GM12872 (cell line): Measurements from ENCODE around the gene SCAF4.

Source experiments
- CTCF ChIP-seq: IDR thresholded peaks from 3 replicates; pipeline ENCODE4 v1.5.1; 2011; ENCODE audit warnings: low read depth, mild to moderate bottlenecking, low read length, moderate library complexity; ENCODE audit not compliant: insufficient read depth

Gene SCAF4

GRCh38 chr21:31733551-31734149 is 1.7 kb upstream of the SCAF4 start:
- no peak for TF ChIP-seq CTCF

DNA sequence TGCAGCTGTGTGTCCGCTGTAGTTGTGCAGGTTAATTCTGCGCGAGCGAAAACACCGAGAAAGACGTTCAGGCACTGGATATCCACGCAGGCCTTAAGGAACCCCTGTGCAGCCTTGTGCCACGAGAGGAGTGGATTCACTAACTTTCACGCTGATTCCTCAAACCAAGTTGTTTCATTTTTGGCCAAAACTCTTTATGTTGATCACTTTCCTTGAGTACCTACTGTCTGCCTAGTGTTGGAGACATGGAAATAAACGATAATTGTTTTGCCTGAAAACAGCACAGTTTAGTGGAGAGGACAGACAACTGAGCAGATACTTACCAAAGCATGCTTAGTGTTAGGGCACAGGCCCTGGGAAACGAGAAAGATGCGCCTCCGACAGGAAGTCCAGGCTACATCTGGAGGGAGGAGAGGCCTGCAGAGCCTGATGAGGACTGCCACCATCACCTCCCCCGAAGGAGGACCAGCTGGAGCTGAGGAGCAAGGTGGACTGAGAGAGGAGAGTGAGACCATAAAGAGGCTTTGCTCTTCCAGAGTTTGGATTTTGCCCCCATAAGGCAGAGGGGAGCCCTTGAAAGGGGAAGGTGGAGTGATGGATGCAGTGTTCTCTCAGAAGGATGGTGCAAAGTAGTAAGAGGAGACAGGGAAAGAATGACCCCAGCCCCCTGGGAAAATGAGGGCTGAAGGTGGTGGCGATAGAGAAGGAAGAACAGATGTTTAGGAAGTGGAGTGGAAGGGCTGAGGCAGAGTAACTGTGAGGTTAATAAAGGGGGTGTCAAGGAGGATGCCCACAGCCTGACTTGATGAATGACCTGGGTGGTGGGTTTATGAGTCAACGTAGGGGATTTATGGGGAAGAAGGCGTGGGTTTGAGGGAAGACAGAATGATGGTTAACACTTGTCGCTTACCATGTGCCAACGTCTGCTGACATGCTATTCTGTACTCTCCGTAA is 956 bp upstream of the SCAF4 start:
- TF ChIP-seq CTCF, result no peak

DNA sequence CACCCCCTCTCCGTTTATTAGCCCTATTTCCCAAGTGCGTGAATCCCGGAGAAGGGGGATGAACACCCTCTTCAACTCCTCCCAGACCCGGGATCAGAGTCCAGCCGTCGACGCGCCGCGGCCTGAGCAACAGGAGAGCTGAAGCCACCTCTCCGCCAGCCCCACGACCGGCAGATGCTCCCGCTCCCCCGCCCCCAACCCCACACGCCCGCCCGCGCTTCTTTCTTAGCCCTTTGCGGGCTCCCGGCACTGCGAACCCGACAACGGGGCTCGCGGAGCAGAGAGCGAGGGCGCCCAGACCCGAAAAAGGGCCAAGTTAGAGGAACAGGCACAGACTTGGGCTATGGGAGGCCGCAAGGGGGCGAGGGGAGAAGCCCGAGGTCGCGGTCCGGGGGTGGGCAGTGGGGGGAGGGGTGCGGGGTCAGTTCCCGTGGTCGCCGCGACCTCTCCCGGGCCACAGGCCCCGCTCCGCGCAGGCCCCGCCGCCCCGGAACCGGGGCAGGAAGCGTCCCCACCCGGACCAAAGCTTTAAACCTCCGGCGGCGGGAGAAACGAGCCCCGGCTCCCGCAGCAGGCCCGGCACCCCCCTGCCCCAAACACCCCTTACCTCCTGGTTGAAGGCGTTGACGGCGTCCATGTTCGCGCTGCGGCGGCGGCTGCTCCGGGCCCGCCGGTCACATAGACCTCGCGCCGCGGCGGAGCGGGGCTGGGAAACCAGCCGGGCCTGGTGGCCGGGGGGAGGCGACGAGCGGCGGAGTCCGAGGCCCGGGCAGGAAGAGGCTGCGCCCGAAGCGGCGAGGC is 662 bp downstream of the SCAF4 start:
- peak; percentile 33; the same call in 1 of the 3 replicates for TF ChIP-seq CTCF

DNA sequence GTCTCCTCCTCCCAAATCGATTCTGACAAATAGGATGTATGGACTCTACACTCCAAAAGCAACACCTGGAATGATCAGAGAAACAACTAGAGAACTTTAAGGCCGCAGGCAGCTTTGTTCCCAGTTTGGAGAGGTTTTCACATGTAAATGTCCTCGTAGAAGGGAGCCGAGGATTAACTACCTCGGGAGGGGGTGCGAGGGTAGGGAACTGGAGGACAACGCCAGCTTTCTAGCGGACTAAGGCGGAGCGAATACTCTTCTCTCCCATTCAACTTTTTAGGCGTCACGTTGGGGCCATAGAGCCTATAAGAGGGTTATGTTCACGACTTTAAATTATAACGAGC is 1.2 kb downstream of the SCAF4 start:
- TF ChIP-seq CTCF, result no peak

DNA sequence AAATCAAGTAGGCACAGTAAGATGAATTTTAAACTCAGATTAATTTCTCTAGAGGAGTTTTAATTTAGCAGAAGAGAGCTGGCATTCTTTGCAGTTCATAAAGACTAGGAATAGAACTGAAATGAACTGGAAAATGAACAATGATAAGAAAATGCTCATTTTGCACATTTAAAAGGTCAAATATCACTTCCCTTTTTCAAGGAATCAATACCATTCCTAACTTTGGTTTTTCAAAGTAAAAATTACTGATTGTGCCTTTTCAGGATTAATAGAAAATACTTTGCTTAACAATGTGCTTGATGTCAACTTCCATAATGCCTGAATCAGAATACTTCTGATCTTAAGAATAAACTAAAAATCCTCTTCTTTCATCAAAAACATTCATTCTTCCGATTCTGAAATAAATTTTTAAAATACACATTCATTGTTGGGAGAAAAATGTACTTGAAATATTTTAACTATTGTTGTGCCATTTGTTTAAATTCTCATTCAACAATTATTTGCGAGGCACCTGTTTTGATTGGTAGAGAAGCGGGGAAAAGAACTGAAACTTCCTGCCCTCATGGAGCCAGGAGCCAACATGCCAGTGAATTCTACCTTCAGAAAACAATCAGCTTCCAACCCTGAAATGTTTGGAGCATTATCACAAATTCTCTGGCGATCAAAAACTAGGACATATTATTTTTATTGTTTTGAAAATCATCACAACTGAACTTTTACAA is 2.1 kb downstream of the SCAF4 start:
- no peak for TF ChIP-seq CTCF

GRCh38 chr21:31728952-31729351 is 3.0 kb downstream of the SCAF4 start:
- no peak for TF ChIP-seq CTCF
